ENCODE measurements around the gene RMRP. TPM values are rescaled to one million over a fixed set of nuclear protein-coding genes. Genes with fewer than 3 reads are reported as not detected.

RMRP gene
- total and polyA plus RNA-seq, 10 of the 15 experiments (the other 5 are each of a cell fraction or from before 2014, with no cell fraction given): 12.0 to 42,450 (median 6,418) TPM; not detected in 4

DNA sequence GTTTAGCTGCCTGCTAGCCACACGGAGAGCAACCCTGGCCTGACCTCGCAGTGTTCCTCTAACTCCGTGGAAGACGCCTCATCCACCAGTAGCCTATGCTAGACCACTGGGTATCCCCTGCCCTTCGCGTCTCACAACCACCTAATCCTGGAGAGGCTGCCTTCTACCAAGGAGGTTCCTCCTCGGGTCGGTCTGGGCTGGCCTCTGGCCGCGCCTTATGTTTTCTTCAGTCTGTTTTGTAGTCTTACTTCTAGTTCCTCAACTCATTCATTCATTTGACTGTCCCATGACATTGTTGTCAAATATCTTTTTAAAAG is 33.5 kb upstream of the RMRP start:
- ChIA-PET SMC1A (ENCODE audit: uncharacterized antibody, unreplicated experiment) (interaction anchor here (0.6 to 1.4 kb wide), 10 partner anchors 8 to 1394 kb away, joined by 3 to 4 read pairs (median 4); no protein-coding TSS in a partner anchor), POLR2A (interaction anchor here (1.1 to 2.7 kb wide), 5 partner anchors 10 to 72 kb away, joined by 3 to 13 read pairs (median 5); partner anchors contain the start of genes CREB3 and TLN1), CTCF (interaction anchor here (1.4 to 15.2 kb wide), 4 partner anchors 30 to 99 kb away, joined by 3 to 227 read pairs (median 10); partner anchors contain the start of genes ARHGEF39, CCDC107 and RMRP), RAD21 (ENCODE audit: unreplicated experiment) (interaction anchor here (1.2 to 2.0 kb wide), 4 partner anchors 21 to 88 kb away, joined by 3 to 7 read pairs (median 4); no protein-coding TSS in a partner anchor)
- H3K4me1 ChIP-seq (ENCODE audit: control insufficient read depth, insufficient read depth, low read length): peaks cover 3% of the 10 kb centered on the region; the same call in 1 of the 2 replicates
- H3K4me2 ChIP-seq (ENCODE audit: control insufficient read depth, insufficient read depth): peak overlapping the region; percentile 90
- ATAC-seq: no peak; the same call in 1 of the 3 replicates
- H3K79me2 ChIP-seq (ENCODE audit: control insufficient read depth, insufficient read depth, low read length): no peaks in the 10 kb centered on the region; the same call in 1 of the 2 replicates
- no peaks in the 10 kb centered on the region for H3K27me3 ChIP-seq (replicated peaks in 1 of 2; ENCODE audit: control insufficient read depth in 2 of 2, insufficient read depth in 2 of 2, low read length in 1 of 2)
- intact Hi-C loops (cut with micrococcal nuclease; ENCODE audit: unreplicated experiment) (no loop called here), in situ Hi-C loops (cut with MboI) (no loop called here)
- DNase-seq (ENCODE audit: low read depth, low spot score): no peak
- H3K9me3 ChIP-seq (replicated peaks; ENCODE audit: control insufficient read depth, insufficient read depth, low read length): no peaks in the 10 kb centered on the region
- no TSS peak for BruUV-seq (replicated peaks)
- peaks cover 5 to 6% of the 10 kb centered on the region in 2 experiments; a peak in 2 of 4 replicates for H3K36me3 ChIP-seq (ENCODE audit: control insufficient read depth in 2 of 2, insufficient read depth in 2 of 2, low read length in 1 of 2)
- H4K20me1 ChIP-seq (ENCODE audit: control insufficient read depth, insufficient read depth): no peaks in the 10 kb centered on the region
- 40% methylated on average over 10 of the region's 10 CpGs for WGBS (ENCODE audit: insufficient coverage, insufficient replicate concordance, low lambda C conversion rate, missing lambda C conversion rate)
- no peak for FAIRE-seq
- no peak overlapping the region for H3K27ac ChIP-seq (ENCODE audit: control insufficient read depth, insufficient read depth)
- H2AFZ ChIP-seq (ENCODE audit: control insufficient read depth, low read depth, low read length): peak overlapping the region; percentile 62
- H3K4me3 ChIP-seq: peak overlapping the region; percentile 87; the same call in 1 of the 2 replicates
- H3K9ac ChIP-seq (ENCODE audit: control insufficient read depth, insufficient read depth, low read length): peak overlapping the region; percentile 53; the same call in 1 of the 2 replicates
- TF ChIP-seq POU2F2 (IDR thresholded peaks at IDR 0.05; ENCODE audit: borderline replicate concordance, low read depth, low read length) (no peak), PAX5 (IDR thresholded peaks at IDR 0.05; ENCODE audit: borderline replicate concordance, low read depth, low read length) (no peak), NFXL1 (IDR thresholded peaks at IDR 0.05; ENCODE audit: borderline replicate concordance) (no peak), RCOR1 (conservative IDR thresholded peaks at IDR 0.05; ENCODE audit: low read depth, low read length) (no peak), JUND (IDR thresholded peaks at IDR 0.05; ENCODE audit: low read depth, low read length) (no peak), ZNF217 (IDR thresholded peaks at IDR 0.05) (no peak), ZBED1 (IDR thresholded peaks at IDR 0.05; ENCODE audit: borderline replicate concordance) (no peak), NRF1 (conservative IDR thresholded peaks at IDR 0.05; ENCODE audit: low read depth, low read length) (no peak)
- TF ChIP-seq, protein P1, sequence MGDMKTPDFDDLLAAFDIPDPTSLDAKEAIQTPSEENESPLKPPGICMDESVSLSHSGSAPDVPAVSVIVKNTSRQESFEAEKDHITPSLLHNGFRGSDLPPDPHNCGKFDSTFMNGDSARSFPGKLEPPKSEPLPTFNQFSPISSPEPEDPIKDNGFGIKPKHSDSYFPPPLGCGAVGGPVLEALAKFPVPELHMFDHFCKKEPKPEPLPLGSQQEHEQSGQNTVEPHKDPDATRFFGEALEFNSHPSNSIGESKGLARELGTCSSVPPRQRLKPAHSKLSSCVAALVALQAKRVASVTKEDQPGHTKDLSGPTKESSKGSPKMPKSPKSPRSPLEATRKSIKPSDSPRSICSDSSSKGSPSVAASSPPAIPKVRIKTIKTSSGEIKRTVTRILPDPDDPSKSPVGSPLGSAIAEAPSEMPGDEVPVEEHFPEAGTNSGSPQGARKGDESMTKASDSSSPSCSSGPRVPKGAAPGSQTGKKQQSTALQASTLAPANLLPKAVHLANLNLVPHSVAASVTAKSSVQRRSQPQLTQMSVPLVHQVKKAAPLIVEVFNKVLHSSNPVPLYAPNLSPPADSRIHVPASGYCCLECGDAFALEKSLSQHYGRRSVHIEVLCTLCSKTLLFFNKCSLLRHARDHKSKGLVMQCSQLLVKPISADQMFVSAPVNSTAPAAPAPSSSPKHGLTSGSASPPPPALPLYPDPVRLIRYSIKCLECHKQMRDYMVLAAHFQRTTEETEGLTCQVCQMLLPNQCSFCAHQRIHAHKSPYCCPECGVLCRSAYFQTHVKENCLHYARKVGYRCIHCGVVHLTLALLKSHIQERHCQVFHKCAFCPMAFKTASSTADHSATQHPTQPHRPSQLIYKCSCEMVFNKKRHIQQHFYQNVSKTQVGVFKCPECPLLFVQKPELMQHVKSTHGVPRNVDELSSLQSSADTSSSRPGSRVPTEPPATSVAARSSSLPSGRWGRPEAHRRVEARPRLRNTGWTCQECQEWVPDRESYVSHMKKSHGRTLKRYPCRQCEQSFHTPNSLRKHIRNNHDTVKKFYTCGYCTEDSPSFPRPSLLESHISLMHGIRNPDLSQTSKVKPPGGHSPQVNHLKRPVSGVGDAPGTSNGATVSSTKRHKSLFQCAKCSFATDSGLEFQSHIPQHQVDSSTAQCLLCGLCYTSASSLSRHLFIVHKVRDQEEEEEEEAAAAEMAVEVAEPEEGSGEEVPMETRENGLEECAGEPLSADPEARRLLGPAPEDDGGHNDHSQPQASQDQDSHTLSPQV (IDR thresholded peaks at IDR 0.05): no peak
- TF ChIP-seq, protein P2, sequence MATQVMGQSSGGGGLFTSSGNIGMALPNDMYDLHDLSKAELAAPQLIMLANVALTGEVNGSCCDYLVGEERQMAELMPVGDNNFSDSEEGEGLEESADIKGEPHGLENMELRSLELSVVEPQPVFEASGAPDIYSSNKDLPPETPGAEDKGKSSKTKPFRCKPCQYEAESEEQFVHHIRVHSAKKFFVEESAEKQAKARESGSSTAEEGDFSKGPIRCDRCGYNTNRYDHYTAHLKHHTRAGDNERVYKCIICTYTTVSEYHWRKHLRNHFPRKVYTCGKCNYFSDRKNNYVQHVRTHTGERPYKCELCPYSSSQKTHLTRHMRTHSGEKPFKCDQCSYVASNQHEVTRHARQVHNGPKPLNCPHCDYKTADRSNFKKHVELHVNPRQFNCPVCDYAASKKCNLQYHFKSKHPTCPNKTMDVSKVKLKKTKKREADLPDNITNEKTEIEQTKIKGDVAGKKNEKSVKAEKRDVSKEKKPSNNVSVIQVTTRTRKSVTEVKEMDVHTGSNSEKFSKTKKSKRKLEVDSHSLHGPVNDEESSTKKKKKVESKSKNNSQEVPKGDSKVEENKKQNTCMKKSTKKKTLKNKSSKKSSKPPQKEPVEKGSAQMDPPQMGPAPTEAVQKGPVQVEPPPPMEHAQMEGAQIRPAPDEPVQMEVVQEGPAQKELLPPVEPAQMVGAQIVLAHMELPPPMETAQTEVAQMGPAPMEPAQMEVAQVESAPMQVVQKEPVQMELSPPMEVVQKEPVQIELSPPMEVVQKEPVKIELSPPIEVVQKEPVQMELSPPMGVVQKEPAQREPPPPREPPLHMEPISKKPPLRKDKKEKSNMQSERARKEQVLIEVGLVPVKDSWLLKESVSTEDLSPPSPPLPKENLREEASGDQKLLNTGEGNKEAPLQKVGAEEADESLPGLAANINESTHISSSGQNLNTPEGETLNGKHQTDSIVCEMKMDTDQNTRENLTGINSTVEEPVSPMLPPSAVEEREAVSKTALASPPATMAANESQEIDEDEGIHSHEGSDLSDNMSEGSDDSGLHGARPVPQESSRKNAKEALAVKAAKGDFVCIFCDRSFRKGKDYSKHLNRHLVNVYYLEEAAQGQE (IDR thresholded peaks at IDR 0.05; ENCODE audit: low read depth, low read length): no peak
- TF ChIP-seq, protein P3, sequence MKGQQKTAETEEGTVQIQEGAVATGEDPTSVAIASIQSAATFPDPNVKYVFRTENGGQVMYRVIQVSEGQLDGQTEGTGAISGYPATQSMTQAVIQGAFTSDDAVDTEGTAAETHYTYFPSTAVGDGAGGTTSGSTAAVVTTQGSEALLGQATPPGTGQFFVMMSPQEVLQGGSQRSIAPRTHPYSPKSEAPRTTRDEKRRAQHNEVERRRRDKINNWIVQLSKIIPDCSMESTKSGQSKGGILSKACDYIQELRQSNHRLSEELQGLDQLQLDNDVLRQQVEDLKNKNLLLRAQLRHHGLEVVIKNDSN (IDR thresholded peaks at IDR 0.05; ENCODE audit: borderline replicate concordance, extremely low read length, insufficient read depth, low read depth, low read length): no peak
- TF ChIP-seq, protein P4, sequence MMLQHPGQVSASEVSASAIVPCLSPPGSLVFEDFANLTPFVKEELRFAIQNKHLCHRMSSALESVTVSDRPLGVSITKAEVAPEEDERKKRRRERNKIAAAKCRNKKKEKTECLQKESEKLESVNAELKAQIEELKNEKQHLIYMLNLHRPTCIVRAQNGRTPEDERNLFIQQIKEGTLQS (IDR thresholded peaks at IDR 0.05; ENCODE audit: borderline replicate concordance, extremely low read depth, low read depth, low read length): no peak
- TF ChIP-seq, protein P5, sequence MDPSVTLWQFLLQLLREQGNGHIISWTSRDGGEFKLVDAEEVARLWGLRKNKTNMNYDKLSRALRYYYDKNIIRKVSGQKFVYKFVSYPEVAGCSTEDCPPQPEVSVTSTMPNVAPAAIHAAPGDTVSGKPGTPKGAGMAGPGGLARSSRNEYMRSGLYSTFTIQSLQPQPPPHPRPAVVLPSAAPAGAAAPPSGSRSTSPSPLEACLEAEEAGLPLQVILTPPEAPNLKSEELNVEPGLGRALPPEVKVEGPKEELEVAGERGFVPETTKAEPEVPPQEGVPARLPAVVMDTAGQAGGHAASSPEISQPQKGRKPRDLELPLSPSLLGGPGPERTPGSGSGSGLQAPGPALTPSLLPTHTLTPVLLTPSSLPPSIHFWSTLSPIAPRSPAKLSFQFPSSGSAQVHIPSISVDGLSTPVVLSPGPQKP (IDR thresholded peaks at IDR 0.05; ENCODE audit: low read depth, low read length): no peak
